Measurements from ENCODE around the gene PIM3. TPM values are rescaled to one million over a fixed set of nuclear protein-coding genes. Genes with fewer than 3 reads are reported as not detected.

Gene PIM3
- polyA plus RNA-seq, 4 donors = 14.5 to 26.4 (median 22.3) TPM

DNA sequence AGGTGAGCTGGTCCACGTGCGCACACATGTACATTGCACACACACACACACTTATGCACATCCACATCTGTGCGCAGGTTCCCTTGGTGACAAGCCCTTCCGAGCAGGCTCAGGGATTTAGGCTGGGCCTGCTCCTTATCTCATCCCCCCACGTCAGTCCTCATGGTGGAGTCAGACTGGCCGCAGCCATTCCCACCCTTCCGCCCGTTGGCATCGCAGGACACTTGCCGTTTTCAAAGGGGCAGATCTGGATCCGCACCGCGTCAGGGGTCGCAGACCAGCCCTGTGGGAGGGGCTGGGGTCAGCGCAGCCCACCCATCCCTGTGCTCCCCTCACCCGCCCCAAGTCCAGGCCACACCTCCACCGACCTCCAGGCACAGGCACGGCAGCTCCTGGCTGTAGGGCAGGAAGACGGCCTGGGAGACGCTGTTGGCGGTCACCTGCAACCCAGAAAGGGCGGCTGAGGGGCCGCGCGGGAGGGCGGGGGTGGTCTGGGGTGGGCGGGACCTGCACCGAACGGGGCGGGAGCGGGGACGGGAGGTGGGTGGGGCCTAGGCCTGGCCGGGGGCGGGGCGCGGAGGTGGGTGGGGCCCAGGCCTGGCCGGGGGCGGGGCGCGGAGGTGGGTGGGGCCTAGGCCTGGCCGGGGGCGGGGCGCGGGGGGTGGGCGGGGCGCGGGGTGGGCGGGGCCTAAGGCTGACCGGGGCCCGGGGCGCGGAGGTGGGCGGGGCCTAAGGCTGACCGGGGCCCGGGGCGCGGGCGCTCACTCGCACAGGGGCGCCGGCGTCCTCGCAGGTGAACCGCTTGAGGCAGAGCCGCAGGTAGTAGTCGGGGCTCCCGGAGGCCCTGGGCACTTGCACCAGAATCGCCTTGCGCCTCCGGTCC lies 38.7 kb downstream of the PIM3 start:
- no peak for DNase-seq (ENCODE audit: low read depth in 4 of 4, low spot score in 2 of 4)

- no peak for DNase-seq (ENCODE audit: low read depth in 4 of 4, low spot score in 2 of 4)
Measured at GRCh38 chr22:49999946-50000586, 39.5 kb downstream of the PIM3 start.

- DNase-seq (ENCODE audit: low read depth in 4 of 4, low spot score in 2 of 4) = no peak
Measured at GRCh38 chr22:50000587-50001387, 40.2 kb downstream of the PIM3 start.

GRCh38 chr22:50001388-50002231 lies 41.0 kb downstream of the PIM3 start:
- DNase-seq (ENCODE audit: low read depth in 4 of 4, low spot score in 2 of 4) = no peak

DNA sequence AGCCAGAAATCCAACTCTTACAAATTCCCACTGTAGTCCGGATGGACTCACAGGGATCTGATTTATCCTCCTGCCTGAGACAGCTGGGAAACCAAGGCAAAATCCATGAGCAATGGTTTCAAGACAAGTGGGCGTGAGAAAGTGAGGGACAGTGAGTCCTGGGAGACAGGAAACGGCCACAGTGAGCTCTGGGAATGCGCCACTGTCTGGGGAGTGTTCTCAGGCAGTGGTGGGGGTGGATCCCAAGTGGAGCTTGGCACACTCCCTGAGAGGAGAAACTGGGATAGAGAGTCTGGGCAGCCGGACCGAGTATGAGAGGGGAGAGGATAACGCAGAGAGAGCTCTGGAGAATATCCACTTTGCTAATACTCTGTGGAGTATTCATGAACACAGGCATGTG lies 42.2 kb downstream of the PIM3 start:
- no peak for DNase-seq (ENCODE audit: low read depth in 4 of 4, low spot score in 2 of 4)

DNA sequence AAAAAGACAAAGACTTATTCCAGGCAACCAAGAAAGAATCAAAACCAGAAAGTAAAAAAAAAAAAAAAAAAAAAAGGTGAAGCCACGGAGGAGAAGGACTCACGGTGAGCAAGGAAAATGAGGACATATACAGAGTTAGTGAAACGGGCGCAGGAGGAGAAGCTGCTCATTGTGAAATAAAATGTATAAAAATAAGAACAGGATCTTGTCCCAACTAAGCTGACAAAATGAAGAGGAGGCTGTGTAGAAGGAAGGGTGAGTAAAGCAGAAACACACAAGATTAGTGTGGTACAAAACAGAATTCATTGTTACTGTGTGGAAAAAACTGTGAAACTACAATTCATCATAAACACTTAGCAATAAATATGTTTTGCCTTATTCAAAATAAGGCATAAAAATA lies 44.3 kb downstream of the PIM3 start:
- no peak for DNase-seq (ENCODE audit: low read depth in 4 of 4, low spot score in 2 of 4)

- no peak for DNase-seq (ENCODE audit: low read depth in 4 of 4, low spot score in 2 of 4)
Measured at GRCh38 chr22:50007057-50007511, 46.5 kb downstream of the PIM3 start.

GRCh38 chr22:50008151-50009040 lies 47.8 kb downstream of the PIM3 start:
- no peak for DNase-seq (ENCODE audit: low read depth in 4 of 4, low spot score in 2 of 4)

DNA sequence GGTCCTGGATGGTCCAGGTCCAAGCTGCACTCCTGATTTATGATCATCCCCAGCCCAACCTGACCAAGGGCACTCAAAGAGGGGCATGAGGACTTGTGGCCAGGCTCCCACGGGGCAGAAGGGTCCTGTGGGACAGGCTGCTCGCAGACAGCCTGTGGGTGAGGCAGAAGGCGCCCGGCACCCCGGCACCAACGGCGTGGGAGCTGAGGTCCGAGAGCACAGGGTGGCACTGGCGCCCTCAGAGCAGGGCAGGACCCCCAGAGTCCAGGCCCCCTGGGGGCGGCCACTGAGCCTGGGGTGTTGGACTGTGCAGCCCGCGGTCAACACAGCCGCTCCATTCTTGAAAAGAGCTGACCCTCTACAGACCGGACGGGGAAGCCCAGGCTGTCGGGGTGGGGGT lies 48.7 kb downstream of the PIM3 start:
- no peak for DNase-seq (ENCODE audit: low read depth in 4 of 4, low spot score in 2 of 4)

- no peak for DNase-seq (ENCODE audit: low read depth in 4 of 4, low spot score in 2 of 4)
Measured at GRCh38 chr22:50009765-50010675, 49.4 kb downstream of the PIM3 start.

DNA sequence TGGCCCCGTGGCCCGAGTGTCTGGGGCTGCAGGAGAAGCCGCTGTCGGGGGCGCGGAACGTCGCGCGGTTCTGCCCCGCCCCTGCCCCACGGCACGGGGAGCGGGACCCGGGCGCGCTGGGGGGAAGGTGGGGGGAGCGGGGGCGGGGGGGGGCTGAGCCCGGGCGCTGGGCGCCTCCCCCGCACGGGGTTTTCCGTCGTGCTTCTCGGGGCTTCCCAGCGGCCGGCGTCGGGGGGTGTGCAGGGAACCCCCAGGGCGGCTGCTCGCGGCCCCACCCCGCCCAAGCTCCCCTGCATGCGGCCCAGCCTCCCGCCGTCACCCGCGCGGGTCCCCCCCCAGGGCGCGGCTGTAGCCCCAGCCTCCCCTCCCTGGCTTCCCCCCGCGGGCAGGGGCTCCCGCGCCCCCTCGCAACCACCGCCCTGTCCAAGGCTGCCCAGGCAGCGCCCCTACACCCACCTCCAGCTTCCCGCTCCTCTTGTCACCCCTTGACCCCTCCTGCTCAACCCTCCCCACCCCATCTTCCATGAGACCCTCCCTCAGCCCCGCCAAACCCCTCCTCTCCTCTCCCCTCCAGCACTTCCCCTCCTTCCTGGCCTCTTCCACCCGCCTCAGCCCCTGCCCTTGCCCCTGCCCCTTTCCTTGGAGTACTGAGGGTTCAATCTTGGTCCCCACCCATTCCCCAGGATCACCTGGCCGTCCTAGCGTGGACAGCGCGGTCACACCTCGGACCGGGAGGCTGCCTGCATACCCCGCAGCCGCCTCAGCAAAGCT lies 50.3 kb downstream of the PIM3 start:
- no peak for DNase-seq (ENCODE audit: low read depth in 4 of 4, low spot score in 2 of 4)

DNA sequence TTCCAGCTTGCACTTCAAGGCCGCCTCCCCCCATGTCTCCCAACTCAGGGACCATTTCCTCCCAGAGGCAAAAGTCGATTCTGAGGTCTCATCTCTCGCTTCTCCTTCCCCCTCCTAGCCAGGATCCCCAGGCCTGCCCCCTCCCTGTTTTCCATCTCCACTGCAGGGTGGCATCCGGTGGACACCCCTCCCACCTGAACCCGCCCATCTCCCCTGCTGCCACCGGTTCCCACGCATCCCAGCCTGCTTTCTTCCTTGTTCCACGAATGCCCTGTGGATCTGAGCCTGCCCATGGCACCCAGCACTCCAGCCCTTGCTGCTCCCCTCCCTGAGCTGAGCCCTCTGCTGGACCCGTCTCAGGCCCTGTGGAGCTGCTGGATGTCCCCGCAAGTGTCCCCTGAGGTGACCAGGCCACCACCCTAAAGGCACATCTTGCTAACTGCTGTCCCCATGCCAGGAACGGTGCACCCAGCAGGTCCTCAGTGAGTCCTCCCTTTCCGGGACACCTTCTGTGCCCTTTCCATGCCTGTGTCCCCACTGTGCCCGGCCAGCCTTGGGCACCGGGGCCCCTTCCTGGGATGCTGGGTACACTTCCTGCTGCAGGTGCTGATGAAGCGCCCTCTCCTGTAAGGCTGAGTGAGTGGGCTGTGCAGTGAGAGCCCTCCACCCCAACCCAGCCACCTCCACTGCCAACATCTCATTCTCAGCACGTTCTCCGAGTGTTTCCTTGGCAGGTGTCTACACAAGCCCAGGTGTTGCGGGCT lies 51.1 kb downstream of the PIM3 start:
- no peak for DNase-seq (ENCODE audit: low read depth in 4 of 4, low spot score in 2 of 4)

- DNase-seq (ENCODE audit: low read depth in 4 of 4, low spot score in 2 of 4) = no peak
Measured at GRCh38 chr22:50012211-50013181, 51.9 kb downstream of the PIM3 start, which contains the start of gene IL17REL. IL17REL (minus strand) TSS chr22:50012765; CDS start chr22:50012646, 119 bp downstream.
